ENCODE data around the gene KIAA1210. TPM values are rescaled to one million over a fixed set of nuclear protein-coding genes. Genes with fewer than 3 reads are reported as not detected.

The KIAA1210 gene
- total and polyA plus RNA-seq, 2 of the 4 experiments (the other 2 are of a cell fraction) = not detected

DNA sequence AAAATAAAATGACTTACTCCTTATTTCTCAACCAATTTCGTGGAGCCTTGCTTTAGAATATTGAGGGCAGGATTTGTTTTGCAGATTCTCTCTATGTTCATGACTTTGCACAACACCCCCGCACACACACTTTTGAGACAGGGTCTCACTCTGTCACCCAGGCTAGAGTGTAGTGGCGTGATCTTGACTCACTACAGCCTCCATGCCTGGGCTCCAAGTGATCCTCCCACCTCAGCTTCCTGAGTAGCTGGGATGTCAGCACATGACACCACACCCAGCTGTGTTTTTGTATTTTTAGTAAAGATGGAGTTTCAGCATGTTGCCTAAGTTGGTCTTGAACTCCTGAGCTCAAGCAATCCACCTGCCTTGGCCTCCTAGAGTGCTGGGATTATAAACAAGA, 42.8 kb downstream of the KIAA1210 start:
- Histone ChIP-seq H3K18ac (ENCODE audit: low read depth, low read length) (no peak overlapping the region), H4K20me1 (ENCODE audit: insufficient read depth, low read length) (no peaks in the 10 kb centered on the region), H3K4me2 (ENCODE audit: low read depth, low read length) (no peak overlapping the region), H3K4ac (ENCODE audit: low read depth, low read length) (no peak overlapping the region), H3K23ac (ENCODE audit: low read depth, low read length) (no peak overlapping the region), H2BK120ac (ENCODE audit: low read depth, low read length) (no peak overlapping the region), H3K27ac (ENCODE audit: insufficient read depth, low read length) (no peak overlapping the region), H2AK9ac (replicated peaks; ENCODE audit: low read depth, low read length, poor library complexity) (no peak overlapping the region), H3K56ac (ENCODE audit: extremely low read depth, insufficient read depth, low read length) (no peak overlapping the region), H3K9me1 (ENCODE audit: insufficient read depth, low read length) (no peaks in the 10 kb centered on the region), H2AFZ (replicated peaks; ENCODE audit: low read length, poor library complexity) (no peak overlapping the region), H3K36me3 (ENCODE audit: control insufficient read depth, insufficient read depth, low read length) (no peaks in the 10 kb centered on the region), H4K5ac (ENCODE audit: low read depth, low read length) (no peak overlapping the region), H3K79me1 (ENCODE audit: low read depth in 1 of 2, low read length in 2 of 2) (no peaks in the 10 kb centered on the region), H3K14ac (replicated peaks; ENCODE audit: low read depth, low read length) (no peak overlapping the region), H4K8ac (ENCODE audit: low read depth in 2 of 2, low read length in 2 of 2) (no peak overlapping the region), H2BK20ac (ENCODE audit: low read depth, low read length) (no peak overlapping the region), H3K9me3 (ENCODE audit: control insufficient read depth, insufficient read depth, low read length) (no peaks in the 10 kb centered on the region), H2AK5ac (ENCODE audit: low read depth, low read length) (no peak overlapping the region), H2BK15ac (ENCODE audit: low read depth, low read length) (no peak overlapping the region), H3K4me3 (ENCODE audit: insufficient read depth, low read depth, low read length) (no peak overlapping the region), H3K9ac (ENCODE audit: low read depth, low read length) (no peak overlapping the region), H3K27me3 (ENCODE audit: control insufficient read depth, insufficient read depth, low read length) (peaks cover 15% of the 10 kb centered on the region), H3K4me1 (ENCODE audit: control insufficient read depth, insufficient read depth, low read length) (no peaks in the 10 kb centered on the region), H4K91ac (ENCODE audit: insufficient read depth, low read depth, low read length) (no peak overlapping the region), H2BK5ac (ENCODE audit: low read depth, low read length, poor library complexity, severe bottlenecking) (no peak overlapping the region)
- POLR2A ChIA-PET (ENCODE audit: unreplicated experiment) = no interaction called here
- no CpG with 5 or more reads among the region's 3 CpGs for WGBS, 2 experiments (ENCODE audit: extremely low coverage in 2 of 2, insufficient read length in 1 of 2)
- CTCF ChIA-PET = interaction anchor here (0.7 kb wide), 1 partner anchor 34 kb away, joined by 3 read pairs; no protein-coding TSS in a partner anchor
- ATAC-seq (ENCODE audit: low read depth) = no peak
- no peak for DNase-seq
- no TSS peak for BruUV-seq (replicated peaks)
- dilution Hi-C loops (cut with HindIII; ENCODE audit: low sequenced_read_pairs, unreplicated experiment) = no loop called here
- in situ Hi-C loops (cut with MboI; ENCODE audit: low sequenced_read_pairs) = no loop called here
- intact Hi-C loops (cut with micrococcal nuclease) = no loop called here
- TF ChIP-seq RCOR1 (IDR thresholded peaks at IDR 0.05; ENCODE audit: insufficient replicate concordance, low read length) (no peak), FOS (IDR thresholded peaks at IDR 0.05; ENCODE audit: low read depth, low read length) (no peak), CHD1 (IDR thresholded peaks at IDR 0.05; ENCODE audit: low read depth, low read length) (no peak), SMC3 (IDR thresholded peaks at IDR 0.05; ENCODE audit: low read depth, low read length) (no peak), CEBPB (IDR thresholded peaks at IDR 0.05; ENCODE audit: low read depth, low read length) (no peak), MAZ (IDR thresholded peaks at IDR 0.05; ENCODE audit: borderline replicate concordance, low read depth, low read length) (no peak), MXI1 (IDR thresholded peaks at IDR 0.05; ENCODE audit: borderline replicate concordance, low read depth, low read length) (no peak), BHLHE40 (IDR thresholded peaks at IDR 0.05; ENCODE audit: low read depth, low read length) (no peak)
- TF ChIP-seq, protein P1, sequence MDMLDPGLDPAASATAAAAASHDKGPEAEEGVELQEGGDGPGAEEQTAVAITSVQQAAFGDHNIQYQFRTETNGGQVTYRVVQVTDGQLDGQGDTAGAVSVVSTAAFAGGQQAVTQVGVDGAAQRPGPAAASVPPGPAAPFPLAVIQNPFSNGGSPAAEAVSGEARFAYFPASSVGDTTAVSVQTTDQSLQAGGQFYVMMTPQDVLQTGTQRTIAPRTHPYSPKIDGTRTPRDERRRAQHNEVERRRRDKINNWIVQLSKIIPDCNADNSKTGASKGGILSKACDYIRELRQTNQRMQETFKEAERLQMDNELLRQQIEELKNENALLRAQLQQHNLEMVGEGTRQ (IDR thresholded peaks at IDR 0.05; ENCODE audit: low read depth, low read length) = no peak

Data from IMR-90 (cell line).